Neural crest cell (in vitro differentiated cells): Measurements from ENCODE around the gene NPY. TPM values are rescaled to one million over a fixed set of nuclear protein-coding genes. Genes with fewer than 3 reads are reported as not detected.

Source experiments
- DNase-seq: peaks from one replicate; pipeline ENCODE4 v3.0.0; 2021; ENCODE audit warnings: low read depth, mixed read lengths, low spot score
- H3K27ac Mint-ChIP-seq: one replicate; pipeline ENCODE4 v1.8.0; 2021; ENCODE audit warnings: mild to moderate bottlenecking, mixed read lengths; ENCODE audit not compliant: unreplicated experiment
- H3K27me3 Mint-ChIP-seq: 2 replicates; pipeline ENCODE4 v1.8.0; 2021; ENCODE audit warnings: low read depth, mild to moderate bottlenecking, mixed read lengths
- H3K36me3 Mint-ChIP-seq: 2 replicates; pipeline ENCODE4 v1.8.0; 2021; ENCODE audit warnings: low read depth, mild to moderate bottlenecking, mixed read lengths
- H3K4me1 Mint-ChIP-seq: 2 replicates; pipeline ENCODE4 v1.8.0; 2021; ENCODE audit warnings: mixed read lengths
- H3K4me3 Mint-ChIP-seq: one replicate; pipeline ENCODE4 v1.8.0; 2021; ENCODE audit warnings: mild to moderate bottlenecking, mixed read lengths
- H3K9me3 Mint-ChIP-seq: 2 replicates; pipeline ENCODE4 v1.8.0; 2021; ENCODE audit warnings: mixed read lengths
- CTCF ChIP-seq: fragments of 200-600 bp; sonication (generic); conservative IDR thresholded peaks from 2 replicates; pipeline ENCODE4 v1.5.0; 2021; ENCODE audit warnings: antibody characterized with exemption, mild to moderate bottlenecking
- total RNA-seq: library from RNA; stranded (reverse); gene quantifications from 2 replicates; pipeline ENCODE4 v1.2.1, GENCODE V29; 2021

The NPY gene
- total RNA-seq, 1 donor from 2014 or later = not detected

- no peak overlapping the region for H3K4me3 Mint-ChIP-seq
- no peak overlapping the region for H3K27ac Mint-ChIP-seq
These were observed 14.7 kb downstream of the NPY start for GRCh38 chr7:24298696-24299095.

GRCh38 chr7:24299192-24299591, 15.2 kb downstream of the NPY start:
- no peak for TF ChIP-seq CTCF
- no peak for DNase-seq
- no peaks in the 10 kb centered on the region for H3K4me1 Mint-ChIP-seq
- H3K36me3 Mint-ChIP-seq = no peaks in the 10 kb centered on the region
- no peak overlapping the region for H3K4me3 Mint-ChIP-seq
- peaks cover 3% of the 10 kb centered on the region for H3K27me3 Mint-ChIP-seq
- H3K27ac Mint-ChIP-seq = no peak overlapping the region
- H3K9me3 Mint-ChIP-seq = peaks cover 7% of the 10 kb centered on the region

More at GRCh38 chr7:24298696-24299095, 14.7 kb downstream of the NPY start:
- H3K27me3 Mint-ChIP-seq = peaks cover 3% of the 10 kb centered on the region
- H3K4me1 Mint-ChIP-seq = no peaks in the 10 kb centered on the region
- DNase-seq = no peak
- H3K9me3 Mint-ChIP-seq = peaks cover 7% of the 10 kb centered on the region
- no peak for TF ChIP-seq CTCF
- no peaks in the 10 kb centered on the region for H3K36me3 Mint-ChIP-seq

GRCh38 chr7:24301703-24302102, 17.7 kb downstream of the NPY start:
- TF ChIP-seq CTCF = no peak
- H3K27ac Mint-ChIP-seq = no peak overlapping the region
- H3K9me3 Mint-ChIP-seq = peaks cover 7% of the 10 kb centered on the region
- no peaks in the 10 kb centered on the region for H3K4me1 Mint-ChIP-seq
- no peak for DNase-seq
- H3K27me3 Mint-ChIP-seq = peaks cover 3% of the 10 kb centered on the region
- H3K4me3 Mint-ChIP-seq = no peak overlapping the region
- no peaks in the 10 kb centered on the region for H3K36me3 Mint-ChIP-seq

- peaks cover 7% of the 10 kb centered on the region for H3K9me3 Mint-ChIP-seq
- H3K27me3 Mint-ChIP-seq = peaks cover 3% of the 10 kb centered on the region
- H3K4me1 Mint-ChIP-seq = no peaks in the 10 kb centered on the region
- no peak for DNase-seq
- H3K27ac Mint-ChIP-seq = no peak overlapping the region
- no peak for TF ChIP-seq CTCF
- H3K36me3 Mint-ChIP-seq = no peaks in the 10 kb centered on the region
- H3K4me3 Mint-ChIP-seq = no peak overlapping the region
These were observed 20.6 kb downstream of the NPY start for GRCh38 chr7:24304494-24305095.

GRCh38 chr7:24307326-24307725, 23.3 kb downstream of the NPY start:
- Mint-ChIP-seq H3K4me3 (no peak overlapping the region), H3K27ac (no peak overlapping the region), H3K4me1 (no peaks in the 10 kb centered on the region), H3K27me3 (peaks cover 5% of the 10 kb centered on the region), H3K9me3 (no peaks in the 10 kb centered on the region), H3K36me3 (no peaks in the 10 kb centered on the region)
- TF ChIP-seq CTCF = no peak
- no peak for DNase-seq
